H9 (cell line): Measurements from ENCODE around the gene SKAP1. TPM values are rescaled to one million over a fixed set of nuclear protein-coding genes. Genes with fewer than 3 reads are reported as not detected.

Experiments used
- DNase-seq: peaks from one replicate; pipeline ENCODE4 v3.0.0-alpha.2; 2017
- H2AFZ ChIP-seq: one replicate; pipeline ENCODE4 v1.6.1; 2013; ENCODE audit warnings: mild to moderate bottlenecking, low read length, control low read depth, moderate library complexity
- H2AK5ac ChIP-seq: 2 replicates; pipeline ENCODE4 v1.6.1; 2013; ENCODE audit warnings: low read length, control low read depth, mixed read lengths; ENCODE audit not compliant: insufficient read length
- H2BK120ac ChIP-seq: one replicate; pipeline ENCODE4 v1.6.1; 2013; ENCODE audit warnings: low read depth, mild to moderate bottlenecking, low read length, control low read depth, inconsistent platforms; ENCODE audit not compliant: poor library complexity, severe bottlenecking
- H2BK12ac ChIP-seq: 2 replicates; pipeline ENCODE4 v1.6.1; 2013; ENCODE audit warnings: low read length, control low read depth, mixed read lengths, low read depth; ENCODE audit not compliant: insufficient read length
- H2BK15ac ChIP-seq: 2 replicates; pipeline ENCODE4 v1.6.1; 2013; ENCODE audit warnings: low read depth, low read length, control low read depth
- H2BK20ac ChIP-seq: one replicate; pipeline ENCODE4 v1.6.1; 2013; ENCODE audit warnings: low read depth, mild to moderate bottlenecking, low read length, control low read depth, inconsistent platforms; ENCODE audit not compliant: poor library complexity, severe bottlenecking
- H2BK5ac ChIP-seq: 2 replicates; pipeline ENCODE4 v1.6.1; 2013; ENCODE audit warnings: low read length, control low read depth, mixed read lengths; ENCODE audit not compliant: insufficient read length
- H3K14ac ChIP-seq: 2 replicates; pipeline ENCODE4 v1.6.1; 2013; ENCODE audit warnings: low read length, control low read depth; ENCODE audit not compliant: insufficient read depth
- H3K18ac ChIP-seq: 2 replicates; pipeline ENCODE4 v1.6.1; 2013; ENCODE audit warnings: low read depth, mild to moderate bottlenecking, mixed read lengths, low read length, control low read depth; ENCODE audit not compliant: insufficient read length
- H3K23ac ChIP-seq: 2 replicates; pipeline ENCODE4 v1.6.1; 2013; ENCODE audit warnings: low read length, control low read depth, mixed read lengths, low read depth; ENCODE audit not compliant: insufficient read length
- H3K23me2 ChIP-seq: 2 replicates; pipeline ENCODE4 v1.6.1; 2013; ENCODE audit warnings: low read depth, mild to moderate bottlenecking, mixed read lengths, low read length, control low read depth; ENCODE audit not compliant: insufficient read length, poor library complexity, severe bottlenecking
- H3K27ac ChIP-seq: 2 replicates; pipeline ENCODE4 v1.5.1; 2013; ENCODE audit warnings: low read length, control low read depth, mixed read lengths, low read depth; ENCODE audit not compliant: insufficient read length
- H3K27me3 ChIP-seq: 2 replicates; pipeline ENCODE4 v1.6.1; 2013; ENCODE audit warnings: low read length, control low read depth, inconsistent platforms; ENCODE audit not compliant: insufficient read depth
- H3K4ac ChIP-seq: 2 replicates; pipeline ENCODE4 v1.6.1; 2013; ENCODE audit warnings: low read depth, mild to moderate bottlenecking, control low read depth, inconsistent platforms, low read length, moderate library complexity
- H3K4me1 ChIP-seq: 2 replicates; pipeline ENCODE4 v1.6.1; 2013; ENCODE audit warnings: low read length, control low read depth, inconsistent platforms; ENCODE audit not compliant: insufficient read depth
- H3K4me2 ChIP-seq: 2 replicates; pipeline ENCODE4 v1.6.1; 2013; ENCODE audit warnings: low read length, control low read depth, mixed read lengths; ENCODE audit not compliant: insufficient read length, insufficient read depth
- H3K56ac ChIP-seq: 2 replicates; pipeline ENCODE4 v1.6.1; 2013; ENCODE audit warnings: low read depth, mild to moderate bottlenecking, mixed read lengths, low read length, control low read depth; ENCODE audit not compliant: insufficient read length
- H3K79me1 ChIP-seq: 2 replicates; pipeline ENCODE4 v1.6.1; 2013; ENCODE audit warnings: low read depth, mild to moderate bottlenecking, moderate library complexity, low read length, control low read depth, inconsistent platforms; ENCODE audit not compliant: insufficient read depth, poor library complexity, severe bottlenecking
- H3K79me2 ChIP-seq: 2 replicates; pipeline ENCODE4 v1.6.1; 2013; ENCODE audit warnings: low read length, control low read depth, inconsistent platforms; ENCODE audit not compliant: insufficient read depth
- H3K9ac ChIP-seq: 2 replicates; pipeline ENCODE4 v1.6.1; 2013; ENCODE audit warnings: low read length, control low read depth, mixed read lengths; ENCODE audit not compliant: insufficient read length; ENCODE audit errors: extremely low read depth
- H3K9me3 ChIP-seq: one replicate; pipeline ENCODE4 v1.6.1; 2013; ENCODE audit warnings: low read depth, low read length, inconsistent platforms; ENCODE audit not compliant: control insufficient read depth
- H3T11ph ChIP-seq: one replicate; pipeline ENCODE4 v1.6.1; 2013; ENCODE audit warnings: mild to moderate bottlenecking, low read length, control low read depth, inconsistent platforms
- H4K20me1 ChIP-seq: one replicate; pipeline ENCODE4 v1.6.1; 2013; ENCODE audit not compliant: control insufficient read depth, insufficient read length, insufficient read depth
- H4K5ac ChIP-seq: 2 replicates; pipeline ENCODE4 v1.6.1; 2013; ENCODE audit warnings: low read depth, mild to moderate bottlenecking, mixed read lengths, low read length, control low read depth; ENCODE audit not compliant: insufficient read length
- H4K8ac ChIP-seq: replicated peaks from 2 replicates; pipeline ENCODE4 v1.6.1; 2013; ENCODE audit warnings: low read length, control low read depth, mixed read lengths, low read depth; ENCODE audit not compliant: insufficient read length
- H4K91ac ChIP-seq: 2 replicates; pipeline ENCODE4 v1.6.1; 2013; ENCODE audit warnings: low read depth, mild to moderate bottlenecking, moderate library complexity, mixed read lengths, low read length, control low read depth; ENCODE audit not compliant: insufficient read length
- H3K27ac Mint-ChIP-seq, 3 experiments: 2 replicates in 2 of 3; 3 replicates in 1 of 3; pipeline ENCODE4 v1.8.0; 2020 to 2021; ENCODE audit warnings: mixed read lengths in 3 of 3, mild to moderate bottlenecking in 1 of 3, moderate library complexity in 1 of 3
- H3K27me3 Mint-ChIP-seq: 2 replicates; pipeline ENCODE4 v1.8.0; 2021; ENCODE audit warnings: low read depth, mild to moderate bottlenecking, moderate library complexity, mixed read lengths
- H3K36me3 Mint-ChIP-seq, 3 experiments: 2 replicates in 2 of 3; 3 replicates in 1 of 3; pipeline ENCODE4 v1.8.0; 2020 to 2021; ENCODE audit warnings: low read depth in 3 of 3, mixed read lengths in 3 of 3; ENCODE audit not compliant: insufficient read depth in 1 of 3
- H3K4me1 Mint-ChIP-seq, 2 experiments: 2 replicates each; pipeline ENCODE4 v1.8.0; 2020; ENCODE audit warnings: mixed read lengths in 2 of 2
- H3K4me3 Mint-ChIP-seq, 2 experiments: 2 replicates in 1 of 2; 3 replicates in 1 of 2; pipeline ENCODE4 v1.8.0; 2020 to 2021; ENCODE audit warnings: mild to moderate bottlenecking in 2 of 2, mixed read lengths in 2 of 2, moderate library complexity in 1 of 2
- H3K9me3 Mint-ChIP-seq, 2 experiments: 2 replicates in 1 of 2; 3 replicates in 1 of 2; pipeline ENCODE4 v1.8.0; 2020; ENCODE audit warnings: mild to moderate bottlenecking in 2 of 2, mixed read lengths in 2 of 2, moderate library complexity in 1 of 2
- CTCF ChIP-seq: fragments of 200-600 bp; sonication (generic); conservative IDR thresholded peaks from 3 replicates; pipeline ENCODE4 v1.8.0; 2021; ENCODE audit warnings: antibody characterized with exemption, mild to moderate bottlenecking
- WGBS: extraction: QIAGEN DNeasy Blood & Tissue Kit; methylation state at CpG from one replicate; pipeline ENCODE4 v1.1.7; 2013; ENCODE audit warnings: missing lambda C conversion rate, low lambda C conversion rate, mixed read lengths; ENCODE audit not compliant: insufficient read length; ENCODE audit errors: extremely low coverage; 5-methylcytosine and 5-hydroxymethylcytosine counted together
- total RNA-seq: library from RNA; stranded (reverse); gene quantifications from 2 replicates; pipeline ENCODE4 v1.2.1, GENCODE V29; 2021

Gene SKAP1
- total RNA-seq, 1 experiment from 2014 or later, result not detected

DNA sequence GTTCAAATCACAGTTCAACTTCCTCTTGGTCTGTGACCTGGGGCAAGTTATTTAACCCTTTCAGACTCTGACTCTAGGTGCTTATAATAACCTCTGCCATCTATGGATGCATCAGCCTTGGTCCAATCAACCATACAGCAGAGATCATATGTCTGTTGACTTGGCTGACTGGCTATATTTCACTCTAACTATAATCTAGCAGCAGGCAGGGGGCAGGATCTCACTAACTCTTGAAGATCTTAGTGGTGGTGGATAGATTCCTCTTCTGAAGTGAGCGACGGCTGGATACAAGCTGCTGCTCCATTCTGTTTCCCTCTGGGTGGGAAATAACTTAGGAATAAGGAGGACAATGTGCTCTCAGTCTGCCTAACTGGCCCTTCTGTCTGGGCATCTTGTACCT lies 146.6 kb downstream of the SKAP1 start:
- WGBS, result no CpG with 5 or more reads among the region's 2 CpGs
- no peak overlapping the region for H4K5ac ChIP-seq

More for the DNA sequence above, 146.6 kb downstream of the SKAP1 start:
- Histone ChIP-seq H2AK5ac (no peak overlapping the region), H3K14ac (no peak overlapping the region), H2BK15ac (no peak overlapping the region), H3K9me3 (no peaks in the 10 kb centered on the region), H3K4me2 (no peak overlapping the region), H3T11ph (no peak overlapping the region), H3K56ac (no peak overlapping the region), H3K4ac (no peak overlapping the region), H2BK5ac (no peak overlapping the region), H3K18ac (no peak overlapping the region), H3K23ac (no peak overlapping the region), H2BK20ac (no peak overlapping the region), H3K9ac (no peak overlapping the region), H4K8ac (no peak overlapping the region), H2BK120ac (no peak overlapping the region), H3K79me2 (no peaks in the 10 kb centered on the region), H2AFZ (no peak overlapping the region), H3K23me2 (no peaks in the 10 kb centered on the region), H3K27me3 (no peaks in the 10 kb centered on the region), H3K79me1 (no peaks in the 10 kb centered on the region), H3K4me1 (no peaks in the 10 kb centered on the region), H3K27ac (no peak overlapping the region), H4K20me1 (no peaks in the 10 kb centered on the region), H2BK12ac (no peak overlapping the region), H4K91ac (no peak overlapping the region)
- no peak for TF ChIP-seq CTCF
- peaks cover 7% of the 10 kb centered on the region for H3K27me3 Mint-ChIP-seq
- no peak overlapping the region for H3K4me3 Mint-ChIP-seq
- no peaks in the 10 kb centered on the region for H3K36me3 Mint-ChIP-seq
- H3K9me3 Mint-ChIP-seq, result no peaks in the 10 kb centered on the region
- DNase-seq, result no peak
- no peak overlapping the region; a peak in 1 of 7 replicates for H3K27ac Mint-ChIP-seq
- no peaks in the 10 kb centered on the region for H3K4me1 Mint-ChIP-seq
